NCI-H524 treated with DMSO at 0.1 percent for 48 hours (cell line): ENCODE measurements around the gene CDK17.

Experiments
- DNase-seq: peaks from one replicate; lab custom pipeline; 2025; lab: John Stamatoyannopoulos, UW

CDK17 gene

GRCh38 chr12:96237465-96238077, 162.7 kb downstream of the CDK17 start:
- no peak for DNase-seq

GRCh38 chr12:96237035-96237434, 163.2 kb downstream of the CDK17 start:
- no peak for DNase-seq

- no peak for DNase-seq
Observed at GRCh38 chr12:96236221-96236822, 163.9 kb downstream of the CDK17 start.

DNA sequence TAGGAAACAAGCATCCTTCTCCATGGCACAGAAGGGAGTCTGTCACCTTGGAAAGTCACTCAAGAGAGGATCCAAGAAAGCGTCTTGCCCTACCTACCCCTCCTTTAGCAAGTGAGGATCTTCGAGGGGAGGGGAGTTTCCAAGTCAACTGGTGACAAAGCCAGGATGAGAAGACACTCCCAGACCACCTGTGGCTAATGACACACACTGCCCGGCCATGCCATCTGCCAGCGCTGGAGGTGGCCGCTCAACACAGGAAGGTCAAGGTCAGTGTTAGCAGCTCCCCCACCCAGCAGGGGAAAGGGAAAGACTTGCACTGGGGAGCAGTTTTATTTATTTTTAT, 164.8 kb downstream of the CDK17 start:
- no peak for DNase-seq

DNA sequence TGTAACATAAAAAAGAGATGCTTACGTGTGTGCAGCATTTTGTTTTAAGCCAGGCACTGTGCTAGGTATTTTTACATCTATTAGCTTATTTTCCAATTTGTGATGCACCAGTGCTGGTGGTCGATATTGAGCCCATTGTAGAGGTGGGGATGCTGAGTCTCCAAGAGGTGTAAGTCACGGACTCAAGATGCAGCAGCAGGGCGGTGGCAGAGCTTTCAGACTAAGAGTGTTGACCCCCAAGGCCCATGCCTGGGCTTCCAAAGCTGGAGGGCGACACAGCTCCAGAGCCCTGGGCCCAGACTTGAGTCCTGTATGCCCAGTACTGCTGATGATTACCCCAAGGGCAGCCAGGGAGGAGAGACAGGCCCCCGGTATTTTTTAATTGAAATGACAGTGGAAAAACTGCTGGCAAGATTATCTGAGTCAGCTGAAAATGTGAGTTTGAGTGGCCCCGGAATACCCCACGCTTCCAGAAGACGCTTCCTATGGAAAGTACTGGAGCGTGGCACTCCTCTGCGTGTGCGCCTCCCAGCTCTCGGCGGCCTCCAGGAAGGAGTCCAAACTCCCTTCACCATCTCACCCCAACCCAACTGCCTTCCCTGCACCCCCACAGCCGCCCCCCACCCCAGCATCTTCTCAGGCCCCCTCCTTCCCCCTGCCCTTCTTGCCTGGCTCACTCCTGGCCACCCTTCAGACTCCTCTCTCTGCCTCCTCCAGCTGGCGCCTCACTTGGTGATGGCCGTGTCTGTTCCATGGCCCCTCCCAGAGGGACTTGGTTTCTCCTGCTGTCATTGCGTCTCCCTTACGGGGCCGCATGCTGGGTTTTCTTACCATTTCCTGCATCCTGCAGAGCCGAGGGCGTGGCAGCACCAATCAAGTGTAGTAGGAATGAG, 165.4 kb downstream of the CDK17 start:
- DNase-seq, result no peak

- peak; percentile 28 for DNase-seq
Observed at GRCh38 chr12:96233939-96234461, 166.2 kb downstream of the CDK17 start.

DNA sequence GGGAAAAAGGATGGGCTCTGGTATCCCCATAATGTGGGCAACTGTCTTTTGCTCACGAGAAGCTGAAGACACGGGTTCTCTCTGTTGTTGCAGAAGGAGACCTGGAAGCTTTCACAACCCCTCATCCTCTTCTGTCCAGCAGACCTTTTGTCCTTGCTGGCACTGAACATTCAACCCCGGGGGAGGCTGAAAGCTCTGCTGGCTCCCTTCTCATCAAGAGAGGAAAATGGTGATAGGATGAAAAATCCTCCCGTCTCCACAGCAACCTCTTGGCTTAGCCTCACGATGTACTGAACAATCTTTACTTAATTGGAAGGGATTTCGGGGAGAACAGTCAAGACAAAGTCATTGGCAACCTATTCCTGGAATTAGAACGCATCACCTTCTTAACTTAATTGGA, 167.1 kb downstream of the CDK17 start:
- no peak for DNase-seq

- no peak for DNase-seq
Observed at GRCh38 chr12:96230646-96231045, 169.6 kb downstream of the CDK17 start.

- DNase-seq, result no peak
Observed at GRCh38 chr12:96228566-96229248, 171.5 kb downstream of the CDK17 start.
